Suprapubic skin (tissue), 4 donors: ENCODE results near the gene C1QL4.

Experiments used
- CTCF ChIP-seq, 2 donors: fragments of 200-600 bp in 1 of 2; fragments of 450-650 bp in 1 of 2; sonication (generic) in 1 of 2; IDR thresholded peaks; one replicate each; pipeline ENCODE4 v1.5.1; 2016 to 2019; ENCODE audit warnings: antibody characterized with exemption in 2 of 2, mild to moderate bottlenecking in 1 of 2, moderate library complexity in 1 of 2
- EP300 ChIP-seq: sonication (generic); formaldehyde crosslinking; IDR thresholded peaks from one replicate; pipeline ENCODE4 v1.6.1; 2017; ENCODE audit warnings: antibody characterized with exemption
- POLR2A ChIP-seq, 2 donors: fragments of 450-650 bp; IDR thresholded peaks; one replicate each; pipeline ENCODE4 v1.6.1; 2017; ENCODE audit warnings: antibody characterized with exemption in 2 of 2, mild to moderate bottlenecking in 2 of 2, moderate library complexity in 2 of 2
- POLR2AphosphoS5 ChIP-seq, 3 donors: sonication (generic); formaldehyde crosslinking; IDR thresholded peaks; one replicate each; pipeline ENCODE4 v1.6.1; 2017; ENCODE audit warnings: antibody characterized with exemption in 3 of 3

GRCh38 chr12:49325606-49326005, 11.4 kb downstream of the C1QL4 start:
- TF ChIP-seq POLR2AphosphoS5 (IDR thresholded peaks at IDR 0.05) (no peak), POLR2A (IDR thresholded peaks at IDR 0.05) (no peak), CTCF (IDR thresholded peaks at IDR 0.05) (no peak), EP300 (no peak)
